ENCODE data around the gene RASAL2. TPM values are rescaled to one million over a fixed set of nuclear protein-coding genes. Genes with fewer than 3 reads are reported as not detected.

Gene RASAL2
- total RNA-seq, 4 donors from 2014 or later, result 31.8 to 48.3 (median 37.8) TPM

- TF ChIP-seq POLR2AphosphoS5 (IDR thresholded peaks at IDR 0.05) (no peak), POLR2A (IDR thresholded peaks at IDR 0.05) (no peak), CTCF (IDR thresholded peaks at IDR 0.05) (no peak), EP300 (IDR thresholded peaks at IDR 0.05) (no peak)
- Histone ChIP-seq H3K27me3 (no peaks in the 10 kb centered on the region), H3K4me1 (no peaks in the 10 kb centered on the region), H3K27ac (no peak overlapping the region), H3K9me3 (no peaks in the 10 kb centered on the region), H3K36me3 (no peaks in the 10 kb centered on the region), H3K4me3 (no peak overlapping the region)
- no peak for DNase-seq (ENCODE audit: low spot score in 2 of 2)
Observed at GRCh38 chr1:178396789-178397188, 302.9 kb downstream of the RASAL2 start.

- Histone ChIP-seq H3K9me3 (no peaks in the 10 kb centered on the region), H3K4me1 (no peaks in the 10 kb centered on the region), H3K27me3 (no peaks in the 10 kb centered on the region), H3K4me3 (no peak overlapping the region), H3K27ac (no peak overlapping the region), H3K36me3 (no peaks in the 10 kb centered on the region)
- no peak for TF ChIP-seq EP300 (IDR thresholded peaks at IDR 0.05)
- WGBS, result 53% methylated on average over 2 of the region's 2 CpGs
- no peak for DNase-seq (ENCODE audit: low spot score in 2 of 2)
Observed at GRCh38 chr1:178397678-178398077, 303.8 kb downstream of the RASAL2 start.

DNA sequence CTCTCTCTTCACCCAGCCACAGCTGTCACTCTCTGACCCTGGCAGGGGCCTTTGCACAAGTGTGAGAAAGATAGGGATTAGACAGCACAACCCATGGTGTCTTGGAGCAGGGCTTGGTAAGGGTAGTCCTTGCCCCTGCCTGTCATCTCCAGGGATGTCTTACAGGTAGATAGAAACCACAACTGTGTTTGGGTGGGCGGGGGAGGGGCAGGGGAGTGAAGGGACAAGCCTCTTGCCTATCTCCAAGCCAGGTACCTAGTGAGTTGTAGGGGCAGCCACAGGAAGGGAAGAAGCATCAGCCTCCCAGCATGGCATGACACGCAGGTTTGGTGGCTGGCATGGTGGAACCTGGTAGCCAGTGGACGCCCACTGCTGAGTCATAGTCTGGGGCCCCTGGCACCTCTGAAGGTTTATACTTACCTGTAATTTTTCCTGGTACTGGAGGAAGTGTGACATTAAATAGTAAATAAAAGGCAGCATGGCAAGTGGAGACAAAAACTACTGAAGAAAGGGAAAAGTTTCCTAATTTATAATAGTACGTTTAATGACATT lies 305.3 kb downstream of the RASAL2 start:
- Histone ChIP-seq H3K9me3 (no peaks in the 10 kb centered on the region), H3K27ac (no peak overlapping the region), H3K4me1 (no peaks in the 10 kb centered on the region), H3K4me3 (no peak overlapping the region), H3K27me3 (no peaks in the 10 kb centered on the region), H3K36me3 (no peaks in the 10 kb centered on the region)
- no peak for DNase-seq (ENCODE audit: low spot score in 2 of 2)
- no peak for TF ChIP-seq EP300 (IDR thresholded peaks at IDR 0.05)
- no peak for TF ChIP-seq POLR2AphosphoS5 (IDR thresholded peaks at IDR 0.05)
- TF ChIP-seq POLR2A (IDR thresholded peaks at IDR 0.05), result no peak
- no peak for TF ChIP-seq CTCF (IDR thresholded peaks at IDR 0.05)
- WGBS, result 86% methylated on average over 4 of the region's 4 CpGs

DNA sequence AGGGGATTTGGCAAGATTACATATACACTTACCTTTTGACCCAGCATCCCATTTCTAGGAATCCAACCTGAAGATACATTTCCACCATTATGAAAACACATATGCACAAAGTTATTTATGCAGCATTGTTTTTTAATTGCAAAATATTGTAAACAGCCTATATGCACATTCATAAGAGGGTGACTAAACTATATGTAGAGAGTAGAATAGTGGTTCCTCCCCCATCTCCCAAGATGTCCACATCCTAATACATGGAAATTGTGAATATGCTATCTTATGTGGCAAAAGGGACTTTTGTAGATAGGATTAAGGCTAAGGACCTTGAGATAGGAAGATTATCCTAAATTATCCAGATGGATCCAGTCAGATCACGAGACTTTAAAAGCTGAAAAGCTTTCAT lies 311.2 kb downstream of the RASAL2 start:
- 95% methylated on average over 1 of the region's 1 CpG for WGBS
- Histone ChIP-seq H3K27ac (no peak overlapping the region), H3K4me1 (no peaks in the 10 kb centered on the region), H3K36me3 (no peaks in the 10 kb centered on the region), H3K9me3 (no peaks in the 10 kb centered on the region), H3K4me3 (no peak overlapping the region), H3K27me3 (no peaks in the 10 kb centered on the region)
- TF ChIP-seq CTCF (IDR thresholded peaks at IDR 0.05), result no peak
- TF ChIP-seq POLR2AphosphoS5 (IDR thresholded peaks at IDR 0.05), result no peak
- TF ChIP-seq EP300 (IDR thresholded peaks at IDR 0.05), result no peak
- TF ChIP-seq POLR2A (IDR thresholded peaks at IDR 0.05), result no peak
- DNase-seq (ENCODE audit: low spot score in 2 of 2), result no peak

DNA sequence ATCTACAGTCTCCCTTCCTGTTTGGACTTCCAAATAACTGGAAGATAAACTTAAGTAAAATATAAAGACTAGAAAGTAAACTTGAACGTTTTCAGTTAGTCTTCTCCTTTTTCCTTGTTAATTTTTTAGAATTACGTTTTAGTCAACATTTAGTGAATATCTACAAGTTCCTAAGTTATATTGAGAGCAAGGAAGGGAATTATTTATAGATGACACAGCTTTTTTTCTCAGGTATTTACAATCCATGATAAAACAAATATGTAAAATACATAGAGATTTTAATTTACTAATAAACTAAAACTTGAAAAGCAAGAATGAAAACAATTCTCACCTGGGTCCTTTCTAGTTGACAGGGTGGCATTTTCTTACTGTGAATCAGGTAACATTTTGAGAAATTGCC lies 313.3 kb downstream of the RASAL2 start:
- Histone ChIP-seq H3K9me3 (no peaks in the 10 kb centered on the region), H3K4me1 (no peaks in the 10 kb centered on the region), H3K4me3 (no peak overlapping the region), H3K27ac (no peak overlapping the region), H3K36me3 (no peaks in the 10 kb centered on the region), H3K27me3 (no peaks in the 10 kb centered on the region)
- no peak for DNase-seq (ENCODE audit: low spot score in 2 of 2)
- TF ChIP-seq POLR2AphosphoS5 (IDR thresholded peaks at IDR 0.05) (no peak), CTCF (IDR thresholded peaks at IDR 0.05) (no peak)
- 62% methylated on average over 2 of the region's 2 CpGs for WGBS

- TF ChIP-seq POLR2A (IDR thresholded peaks at IDR 0.05), result no peak
- no peak for TF ChIP-seq CTCF (IDR thresholded peaks at IDR 0.05)
- no peak for TF ChIP-seq EP300 (IDR thresholded peaks at IDR 0.05)
- TF ChIP-seq POLR2AphosphoS5 (IDR thresholded peaks at IDR 0.05), result no peak
- Histone ChIP-seq H3K27me3 (no peaks in the 10 kb centered on the region), H3K27ac (no peak overlapping the region), H3K4me1 (no peaks in the 10 kb centered on the region), H3K9me3 (no peaks in the 10 kb centered on the region), H3K36me3 (no peaks in the 10 kb centered on the region), H3K4me3 (no peak overlapping the region)
- WGBS, result 69% methylated on average over 4 of the region's 4 CpGs
- no peak for DNase-seq (ENCODE audit: low spot score in 2 of 2)
Observed at GRCh38 chr1:178407655-178408054, 313.8 kb downstream of the RASAL2 start.

All from suprapubic skin (tissue), 4 donors.